ENCODE data around the gene TNFSF11.

Gene TNFSF11

DNA sequence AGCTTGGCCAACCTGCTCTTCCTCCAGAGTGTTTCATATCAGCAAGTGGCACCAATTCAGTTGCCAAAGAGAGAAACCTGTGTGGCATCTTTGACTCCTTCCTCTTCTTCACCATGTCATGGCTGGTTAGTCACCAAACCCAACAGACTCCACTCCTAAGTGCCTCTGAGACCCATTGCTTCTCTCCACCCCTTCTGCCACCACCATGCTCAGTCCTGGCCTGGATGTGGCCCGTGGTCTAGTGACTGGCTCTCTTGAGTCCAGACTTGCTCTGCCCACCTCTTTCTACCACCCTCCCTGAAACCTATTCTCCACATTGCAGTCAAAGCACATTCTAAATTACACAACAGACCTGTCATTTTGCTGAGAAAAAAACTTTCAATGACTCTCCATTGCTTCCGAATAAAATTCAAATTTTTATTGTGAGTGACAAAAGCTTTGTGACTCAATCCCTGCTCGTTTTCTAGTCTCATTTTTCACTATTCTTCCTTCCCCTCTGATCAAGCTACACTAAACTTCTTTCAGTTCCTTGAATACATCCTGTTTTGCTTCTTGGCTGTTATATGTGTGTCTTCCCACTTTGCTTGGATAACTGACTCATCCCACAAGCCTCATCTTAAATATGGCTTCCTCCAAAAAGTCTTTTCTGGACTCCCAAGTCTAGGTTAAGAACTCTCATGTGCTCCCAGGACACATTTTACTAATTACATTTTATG, 12.0 kb upstream of the TNFSF11 start:
- DNase-seq = no peak

DNA sequence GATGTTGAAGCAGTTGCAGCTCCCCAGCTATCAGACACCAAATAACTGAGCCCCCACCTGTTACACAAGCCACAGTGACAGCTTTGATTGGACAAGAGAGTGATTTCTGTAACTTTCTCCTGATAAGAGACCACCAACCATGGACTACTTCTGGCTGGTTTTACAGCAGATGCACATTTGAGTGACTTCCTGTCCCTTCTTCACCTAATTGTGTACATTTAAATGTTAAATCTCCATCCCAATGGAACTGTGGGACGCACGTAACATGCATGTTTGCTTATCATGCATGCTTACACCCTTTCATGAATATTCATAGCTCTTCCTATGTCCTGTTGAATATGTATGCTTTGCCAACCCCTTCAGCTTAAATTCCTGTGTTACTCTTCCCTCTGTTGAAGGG, 6.0 kb upstream of the TNFSF11 start:
- DNase-seq = no peak

DNA sequence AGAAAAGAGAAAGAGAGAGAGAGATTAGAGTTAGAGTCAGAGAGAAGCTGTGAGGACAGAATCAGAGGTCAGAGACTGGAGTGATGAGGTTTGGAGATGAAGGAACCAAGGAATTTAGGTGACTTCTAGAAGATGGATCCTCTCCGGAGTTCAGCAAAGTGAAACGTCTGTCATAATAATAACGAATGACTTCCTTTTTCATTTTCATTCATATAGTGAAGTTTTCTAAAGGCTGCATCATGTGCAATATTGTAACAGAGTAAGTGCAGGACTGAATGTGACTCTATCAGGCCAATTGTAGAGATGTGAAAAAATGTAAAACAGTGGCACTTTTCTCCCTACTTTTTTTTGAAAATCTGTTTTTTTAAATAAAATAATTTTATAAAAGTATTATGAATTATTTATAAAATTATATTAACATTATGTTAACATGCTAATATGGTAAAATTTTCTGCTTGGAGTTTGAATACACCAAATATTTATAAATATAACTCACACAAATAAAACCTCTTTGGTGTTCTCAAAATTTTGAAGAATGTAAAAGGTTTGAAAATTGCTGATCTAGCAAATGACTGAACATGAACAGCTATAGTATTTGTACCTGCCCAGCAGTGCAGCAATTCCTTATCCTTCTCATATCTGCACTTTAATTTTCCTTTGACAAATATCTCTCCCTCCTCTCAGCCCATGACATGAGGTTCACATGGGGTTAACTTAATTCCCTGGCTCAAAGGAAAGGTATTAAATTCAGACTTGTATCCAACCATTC, 4.2 kb upstream of the TNFSF11 start:
- no peak for DNase-seq

DNA sequence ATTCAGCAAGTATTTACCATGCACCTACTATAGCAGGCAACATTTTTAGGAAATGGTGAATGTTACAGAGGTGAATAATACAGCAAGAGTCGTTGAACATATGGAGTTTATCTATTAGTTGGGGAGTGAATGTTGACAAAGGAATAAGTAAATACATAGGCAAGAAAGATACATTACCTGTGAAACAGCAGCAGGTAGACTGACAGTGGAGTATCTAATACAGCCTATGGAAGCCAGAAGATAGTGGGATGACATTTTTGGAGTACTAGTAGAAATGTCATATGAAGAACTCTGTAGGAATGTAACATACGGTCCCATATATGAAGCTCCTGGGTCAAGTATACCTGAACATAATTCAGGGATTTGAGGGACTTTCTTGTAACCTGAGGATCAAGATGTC, 2.1 kb upstream of the TNFSF11 start:
- no peak for DNase-seq

DNA sequence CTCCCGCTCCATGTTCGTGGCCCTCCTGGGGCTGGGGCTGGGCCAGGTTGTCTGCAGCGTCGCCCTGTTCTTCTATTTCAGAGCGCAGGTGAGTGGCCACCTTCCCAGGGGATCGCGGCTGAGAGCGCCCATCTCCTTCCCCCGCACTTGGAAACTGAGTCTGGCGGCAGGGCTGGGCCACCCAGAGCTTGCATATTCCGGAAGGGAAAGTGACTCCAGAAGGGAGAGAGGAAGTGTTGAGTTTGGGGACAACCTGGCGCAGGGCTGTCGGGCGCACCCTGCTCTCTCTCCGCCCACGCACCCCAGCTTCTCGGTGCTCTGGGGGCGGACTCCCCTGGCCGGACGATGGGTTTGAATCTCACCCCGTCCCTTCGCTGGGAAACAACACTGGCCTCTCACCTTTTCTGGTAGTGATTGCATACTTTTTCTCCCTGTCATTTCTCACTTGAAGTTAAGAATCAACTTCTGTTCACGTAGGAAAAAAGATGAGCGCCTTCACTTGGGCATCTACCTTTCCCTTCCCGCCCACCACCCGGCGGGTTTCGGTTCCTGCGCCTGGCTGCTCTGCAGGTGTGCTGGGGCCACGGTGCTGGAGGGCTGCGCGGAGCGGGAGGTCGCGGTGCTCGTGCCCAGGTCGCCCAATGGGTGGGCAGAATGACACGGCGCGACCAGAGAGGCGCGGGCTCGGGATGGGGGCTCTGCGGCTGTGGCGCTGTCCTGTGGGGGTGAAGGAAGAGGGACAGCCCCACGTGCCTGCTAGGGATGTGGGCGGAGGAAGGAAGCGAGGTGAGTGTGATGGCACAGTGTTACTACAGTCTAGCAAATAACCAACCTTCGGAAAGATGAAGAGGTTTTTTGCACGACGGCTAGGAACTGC, 721 bp downstream of the TNFSF11 start:
- DNase-seq = no peak

DNA sequence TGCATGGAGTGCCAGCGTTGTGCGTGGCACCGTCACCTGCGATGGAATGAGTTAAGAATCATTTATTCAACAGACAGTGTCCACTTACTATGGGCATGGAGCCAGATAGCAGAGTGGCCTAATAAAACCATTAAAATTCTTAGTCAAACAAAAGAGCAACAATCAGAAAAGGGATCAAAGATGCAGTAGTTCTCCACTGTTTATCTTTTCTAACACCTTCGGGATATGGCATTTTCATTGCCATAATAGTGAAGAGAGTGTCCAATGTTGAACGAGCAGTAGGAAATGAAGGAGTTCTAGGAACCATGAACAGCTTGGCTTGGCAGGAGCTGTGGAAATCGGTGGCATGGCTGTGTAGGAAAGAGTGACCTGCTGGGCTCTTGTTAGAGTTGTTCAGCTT, 2.0 kb downstream of the TNFSF11 start:
- DNase-seq = no peak

DNA sequence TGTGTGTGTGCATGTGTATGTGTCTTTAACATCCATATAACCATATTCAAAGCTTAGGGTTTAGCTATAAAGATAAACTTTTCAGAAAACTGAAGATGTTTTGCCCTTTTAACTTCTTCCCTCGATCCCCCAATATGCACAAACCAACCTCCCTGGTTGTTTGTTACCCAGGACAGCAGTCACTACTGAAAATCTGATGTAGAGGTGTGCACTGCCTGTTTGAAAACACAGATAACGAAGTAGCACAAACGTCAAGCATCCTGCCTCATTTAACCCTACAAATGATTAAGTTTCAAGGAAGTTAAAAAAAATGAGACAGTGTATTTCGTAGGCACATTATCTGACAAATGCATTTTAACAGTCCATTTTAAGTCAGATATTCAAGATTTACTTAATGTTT, 3.6 kb downstream of the TNFSF11 start:
- no peak for DNase-seq

DNA sequence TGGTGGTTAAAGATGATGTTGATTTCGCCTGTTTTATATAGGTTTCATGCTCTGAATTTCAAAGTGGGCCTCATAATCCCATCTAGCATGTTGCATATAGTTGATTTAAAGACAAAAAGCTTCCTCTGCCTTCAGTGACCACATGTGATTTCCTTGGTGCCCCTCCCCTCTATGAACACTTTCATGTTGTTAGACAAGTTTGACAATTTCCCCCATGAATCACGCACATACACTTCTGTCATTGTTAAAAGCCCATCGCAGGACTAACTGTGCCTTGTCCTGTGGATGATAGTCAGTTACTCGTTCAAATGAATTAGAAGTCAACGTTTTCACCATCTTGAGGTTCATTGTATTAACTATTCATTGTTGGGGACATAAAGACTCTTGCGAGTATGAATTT, 6.7 kb downstream of the TNFSF11 start:
- DNase-seq = no peak

DNA sequence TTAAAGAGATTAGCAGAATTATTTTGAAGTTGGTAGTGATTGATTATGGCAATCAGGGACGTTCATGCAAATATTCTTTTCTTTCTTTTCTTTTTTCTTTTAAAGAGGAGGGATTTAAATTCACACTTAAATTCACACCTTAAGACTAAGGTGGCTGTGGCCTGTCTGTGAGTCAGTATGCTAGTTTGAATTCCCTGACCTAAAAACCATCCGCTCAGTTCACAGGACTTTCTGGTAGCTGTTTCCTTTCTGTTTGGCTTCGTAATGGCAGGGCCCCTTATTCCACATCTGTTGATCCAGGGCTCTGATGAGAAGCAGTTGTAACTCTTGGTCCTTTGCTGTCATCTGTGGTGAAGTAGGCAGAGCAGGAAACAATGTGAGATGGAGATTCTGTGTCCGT, 7.5 kb downstream of the TNFSF11 start:
- DNase-seq = no peak

DNA sequence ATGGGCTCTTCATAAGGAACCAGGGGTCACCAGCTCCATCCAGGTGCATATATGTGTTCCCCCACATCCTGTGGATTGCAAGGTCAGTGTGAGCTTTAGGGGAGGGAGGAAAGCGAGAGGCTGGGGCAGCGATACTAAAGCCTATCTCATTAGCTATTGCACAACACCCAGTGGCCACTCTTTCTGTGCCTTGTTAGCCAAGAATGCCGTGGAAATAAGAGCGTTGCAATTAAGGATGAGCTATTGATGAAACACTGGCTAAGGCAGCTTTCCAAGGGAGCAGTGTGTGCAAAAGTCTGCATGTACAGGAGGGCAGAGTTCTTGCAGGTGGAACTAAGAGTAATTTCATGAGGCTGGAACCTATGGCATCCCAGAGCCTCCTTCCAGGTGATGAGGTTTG, 17.6 kb downstream of the TNFSF11 start:
- no peak for DNase-seq

DNA sequence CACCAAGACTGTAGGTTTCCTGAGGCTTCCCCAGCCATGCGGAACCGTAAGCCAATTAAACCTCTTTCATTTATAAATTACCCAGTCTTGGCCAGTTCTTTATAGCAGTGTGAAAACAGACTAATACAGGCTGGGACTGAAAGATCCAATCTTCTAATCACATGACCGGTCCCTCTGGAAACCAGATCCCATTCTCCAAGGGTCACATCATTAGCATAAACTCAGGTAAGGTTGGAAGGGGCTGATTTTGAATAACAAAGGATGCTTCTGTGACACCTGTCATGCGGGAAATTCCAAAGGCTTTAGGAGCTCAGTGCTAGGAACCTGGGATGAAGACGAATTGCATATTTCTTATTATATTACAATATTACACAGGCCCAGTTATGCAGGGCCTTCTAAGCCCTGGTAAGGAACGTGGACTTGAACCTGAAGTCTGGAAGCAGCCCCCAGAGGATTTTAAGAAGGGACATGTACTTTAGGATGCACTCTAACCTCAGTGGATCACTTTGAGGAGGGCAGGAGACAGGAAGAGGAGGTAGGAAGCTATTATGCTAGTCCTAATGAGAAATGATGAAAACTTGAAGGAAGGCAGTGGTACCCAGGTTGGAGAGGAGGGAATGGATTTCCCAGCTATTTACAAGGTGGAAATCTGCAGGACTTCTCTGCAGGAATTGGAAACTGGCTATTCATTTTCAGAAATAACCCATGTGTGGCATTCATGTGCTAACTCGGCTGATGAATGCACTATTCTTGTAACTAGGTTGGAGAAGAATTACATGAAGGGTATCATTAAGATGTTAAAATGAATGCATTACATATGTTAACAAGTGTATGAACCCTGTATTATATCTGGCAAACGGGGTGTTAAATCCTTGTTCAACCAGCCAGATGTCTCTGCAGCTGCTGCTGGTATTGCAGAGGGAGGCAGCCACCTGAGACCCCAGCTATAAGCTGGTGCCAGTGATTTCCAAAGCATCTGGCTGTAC, 19.3 kb downstream of the TNFSF11 start:
- no peak for DNase-seq

DNA sequence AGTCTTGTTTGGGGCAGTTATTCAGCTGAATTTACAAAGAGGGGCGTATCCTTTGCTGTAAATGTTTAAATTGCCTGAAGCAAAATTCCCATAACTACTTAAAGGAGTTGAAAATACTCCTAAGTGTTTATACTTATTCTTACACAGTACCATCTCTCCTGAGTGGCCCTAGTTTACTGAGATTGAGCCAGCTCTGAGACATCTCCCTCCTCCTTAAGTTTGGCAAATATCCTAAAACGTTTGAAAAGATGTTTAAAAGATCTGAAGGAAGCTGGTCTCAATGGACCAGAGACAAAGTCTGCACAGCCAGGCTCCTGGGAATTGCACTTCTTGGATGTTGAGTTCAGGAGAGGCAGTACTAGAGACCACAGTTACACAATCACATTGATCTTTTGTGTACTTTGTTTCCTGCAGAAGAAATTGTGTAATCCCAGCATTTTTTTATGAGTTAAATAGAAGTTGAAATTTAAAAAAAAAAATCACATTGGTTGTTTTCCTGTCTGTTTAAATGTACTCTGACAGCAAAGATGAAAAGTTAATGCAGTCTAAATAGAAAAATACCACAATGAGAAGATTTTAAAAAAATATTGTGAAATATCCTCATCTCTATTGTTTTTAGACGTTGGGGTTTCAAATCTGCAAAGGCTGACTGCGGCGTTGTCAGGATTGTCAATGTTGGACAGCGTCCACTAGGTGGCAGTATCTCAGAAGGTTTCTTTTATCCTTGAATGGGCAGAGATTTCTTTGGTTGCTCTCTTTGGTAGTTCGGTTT, 20.7 kb downstream of the TNFSF11 start:
- DNase-seq = no peak

DNA sequence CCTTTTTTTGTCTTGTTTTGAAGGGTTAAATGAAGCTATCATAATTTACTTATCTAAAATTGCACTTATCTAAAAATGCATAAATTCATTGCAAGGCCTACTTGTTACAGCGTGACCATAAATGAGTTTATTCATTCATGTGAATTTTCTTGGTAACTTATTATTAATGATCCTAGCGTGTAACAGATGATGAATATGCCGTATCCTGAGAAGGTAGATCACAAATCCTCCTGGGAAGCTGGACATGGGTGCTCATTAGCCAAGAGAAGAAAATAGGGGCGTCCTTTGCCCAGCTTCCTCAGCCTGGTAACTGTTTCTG, 21.3 kb downstream of the TNFSF11 start:
- no peak for DNase-seq

DNA sequence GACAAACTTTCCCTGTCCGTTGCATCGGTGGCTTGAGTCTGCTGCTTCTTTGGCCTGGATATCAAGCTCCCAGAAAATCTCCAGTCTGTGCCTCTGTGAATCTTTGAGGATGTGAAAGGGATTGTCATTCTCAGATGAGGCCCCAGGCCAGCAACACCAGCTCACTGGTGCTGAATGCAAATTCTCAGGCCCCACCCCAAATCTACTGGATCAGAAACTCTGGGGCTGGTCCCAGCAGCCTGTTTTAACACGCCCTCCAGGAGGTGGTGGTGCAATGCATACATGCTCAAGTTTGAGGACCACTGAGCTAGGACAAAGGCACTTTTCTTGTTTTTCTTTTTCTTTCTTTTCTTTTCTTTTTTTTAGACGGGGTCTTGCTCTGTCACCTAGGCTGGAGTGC, 23.6 kb downstream of the TNFSF11 start:
- DNase-seq = no peak

DNA sequence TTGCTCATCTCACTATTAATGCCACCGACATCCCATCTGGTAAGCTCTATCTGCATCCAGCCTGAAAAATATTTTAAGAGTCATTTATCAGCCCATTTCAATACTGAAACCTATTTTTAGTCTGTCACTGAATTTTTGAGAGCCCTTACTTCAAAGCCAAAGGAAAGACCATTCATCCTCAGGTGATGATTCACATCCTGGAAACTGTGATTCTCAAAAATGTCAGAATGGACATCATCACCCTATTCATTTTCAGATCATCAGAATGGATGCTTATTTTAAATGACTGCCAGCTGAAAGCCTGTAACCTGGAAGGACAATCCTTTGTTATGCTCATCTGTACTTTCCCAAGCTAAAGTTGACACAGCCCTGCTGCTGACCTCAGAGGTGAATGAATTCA, 27.0 kb downstream of the TNFSF11 start:
- DNase-seq = no peak

DNA sequence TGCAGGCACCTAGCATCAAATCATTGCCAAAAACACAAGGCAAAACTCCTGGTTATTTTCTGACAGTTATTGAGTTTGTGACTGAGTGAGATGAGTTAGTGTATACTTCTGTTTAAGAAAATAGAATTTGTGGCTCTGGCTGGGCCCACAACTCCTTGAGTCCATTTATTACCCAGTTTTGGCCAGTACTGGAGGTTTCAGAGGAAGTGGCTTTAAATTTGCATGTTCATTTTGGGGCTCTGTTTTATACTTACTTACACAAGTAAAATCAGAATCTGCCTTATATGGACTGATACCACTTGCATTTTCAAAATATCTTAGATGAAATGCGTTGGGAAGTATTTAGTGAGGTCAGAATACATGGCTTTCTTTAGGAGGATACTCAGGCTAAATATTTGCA, 29.0 kb downstream of the TNFSF11 start:
- no peak for DNase-seq

DNA sequence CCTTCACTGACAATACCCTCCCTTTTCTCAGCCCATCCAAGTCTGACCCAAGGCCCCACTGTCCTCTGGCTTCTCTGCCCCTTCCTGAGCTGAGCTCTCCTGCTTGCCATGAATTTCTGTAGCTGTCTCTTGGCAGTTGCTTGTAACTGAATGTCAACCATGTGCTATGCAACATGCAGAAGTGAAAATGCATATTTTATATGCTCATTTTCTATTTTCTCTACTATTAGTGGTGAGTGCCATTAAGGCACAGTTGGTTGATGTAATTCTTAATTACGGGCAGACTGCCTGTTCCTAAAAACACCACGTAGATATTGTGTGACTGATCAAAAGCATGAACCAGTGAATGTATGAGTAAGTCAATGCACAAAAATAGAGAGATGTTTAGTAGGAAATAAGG, 29.6 kb downstream of the TNFSF11 start:
- DNase-seq = no peak

DNA sequence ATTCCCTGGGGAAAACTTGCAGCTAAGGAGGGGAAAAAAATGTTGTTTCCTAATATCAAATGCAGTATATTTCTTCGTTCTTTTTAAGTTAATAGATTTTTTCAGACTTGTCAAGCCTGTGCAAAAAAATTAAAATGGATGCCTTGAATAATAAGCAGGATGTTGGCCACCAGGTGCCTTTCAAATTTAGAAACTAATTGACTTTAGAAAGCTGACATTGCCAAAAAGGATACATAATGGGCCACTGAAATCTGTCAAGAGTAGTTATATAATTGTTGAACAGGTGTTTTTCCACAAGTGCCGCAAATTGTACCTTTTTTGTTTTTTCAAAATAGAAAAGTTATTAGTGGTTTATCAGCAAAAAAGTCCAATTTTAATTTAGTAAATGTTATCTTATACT, 33.6 kb downstream of the TNFSF11 start:
- no peak for DNase-seq

DNA sequence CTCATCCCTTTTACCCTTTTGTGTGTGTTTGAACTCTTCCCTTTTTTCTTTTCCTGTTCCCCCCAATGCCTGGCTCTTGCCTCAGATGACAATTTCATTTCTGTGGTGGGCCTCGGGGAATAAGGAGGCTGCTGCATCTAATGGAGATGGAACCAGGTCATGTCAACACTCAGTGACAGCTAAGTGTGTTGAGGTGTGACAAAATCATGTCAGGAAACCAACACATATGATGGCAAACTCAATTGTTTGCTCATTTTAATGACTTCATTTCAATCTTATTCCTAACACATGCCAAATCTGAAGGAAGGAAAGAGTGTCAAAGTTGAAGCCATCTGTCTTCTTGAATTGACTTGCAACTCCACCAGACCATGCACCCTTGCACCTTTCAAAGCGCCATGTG, 36.7 kb downstream of the TNFSF11 start:
- DNase-seq = no peak

DNA sequence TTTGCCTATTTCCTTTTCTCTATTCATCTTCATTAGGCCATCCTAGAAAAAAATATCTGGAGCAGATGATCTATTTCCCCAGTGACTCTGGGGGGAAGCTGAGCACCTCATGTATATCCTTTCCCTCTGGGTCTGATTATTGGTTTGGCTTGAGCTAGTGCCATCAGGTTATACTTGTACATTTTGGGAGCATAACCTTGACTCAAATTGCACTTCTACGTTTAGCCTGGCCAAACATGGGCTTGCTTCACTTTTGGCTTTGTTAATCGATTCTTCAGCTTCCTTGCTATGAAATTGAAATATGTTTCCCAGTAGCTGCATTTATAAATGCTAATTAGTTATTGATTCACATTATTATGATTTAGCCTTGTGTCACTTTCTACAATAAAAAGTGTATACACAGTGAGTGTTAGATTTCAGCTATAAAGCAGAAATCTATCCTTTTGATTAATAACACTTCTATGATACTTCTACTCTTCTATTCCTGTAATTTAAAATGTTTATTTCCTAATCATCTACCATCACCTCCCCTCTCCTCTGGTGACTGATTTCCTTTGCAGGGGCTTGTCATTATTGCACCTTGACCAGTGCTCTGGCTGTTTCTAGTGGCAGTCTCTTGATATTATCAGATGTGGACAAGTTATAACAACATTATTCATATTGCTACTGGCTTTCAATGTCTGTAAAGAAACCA, 37.3 kb downstream of the TNFSF11 start:
- no peak for DNase-seq

All from 8988T (cell line).